Progenitor cell of endocrine pancreas (in vitro differentiated cells): ENCODE measurements around the gene LSM7. TPM values are rescaled to one million over a fixed set of nuclear protein-coding genes. Genes with fewer than 3 reads are reported as not detected.
"Not testable (repeated sequence)": the region's sequence is repeated elsewhere in the genome, so short reads cannot be mapped to it uniquely, and the experiment has no call there.

ENCODE experiments used
- DNase-seq: peaks from one replicate; pipeline ENCODE4 v3.0.0; 2021; ENCODE audit warnings: low spot score; ENCODE audit not compliant: unreplicated experiment
- H3K27ac Mint-ChIP-seq: 2 replicates; pipeline ENCODE4 v1.8.0; 2021; ENCODE audit warnings: mild to moderate bottlenecking, moderate library complexity, mixed read lengths
- H3K27me3 Mint-ChIP-seq: 2 replicates; pipeline ENCODE4 v1.8.0; 2021; ENCODE audit warnings: mixed read lengths
- H3K36me3 Mint-ChIP-seq: 2 replicates; pipeline ENCODE4 v1.8.0; 2022; ENCODE audit warnings: mixed read lengths; ENCODE audit not compliant: insufficient read depth
- H3K4me1 Mint-ChIP-seq: 2 replicates; pipeline ENCODE4 v1.8.0; 2021; ENCODE audit warnings: low read depth, mixed read lengths
- H3K4me3 Mint-ChIP-seq: 2 replicates; pipeline ENCODE4 v1.8.0; 2021; ENCODE audit warnings: low read depth, mild to moderate bottlenecking, moderate library complexity, mixed read lengths
- H3K9me3 Mint-ChIP-seq: 2 replicates; pipeline ENCODE4 v1.8.0; 2021; ENCODE audit warnings: low read depth, mixed read lengths
- CTCF ChIP-seq: fragments of 200-600 bp; sonication (generic); IDR thresholded peaks from one replicate; pipeline ENCODE4 v1.5.0; 2021; ENCODE audit warnings: antibody characterized with exemption, mild to moderate bottlenecking; ENCODE audit not compliant: unreplicated experiment
- total RNA-seq: library from RNA; stranded (reverse); gene quantifications from 2 replicates; pipeline ENCODE4 v1.2.1, GENCODE V29; 2021

Gene LSM7
- total RNA-seq, 1 donor from 2014 or later: 126 TPM

- H3K36me3 Mint-ChIP-seq: no peaks in the 10 kb centered on the region
- DNase-seq: no peak
- TF ChIP-seq CTCF: no peak
- H3K9me3 Mint-ChIP-seq: no peaks in the 10 kb centered on the region
- no peak overlapping the region for H3K4me3 Mint-ChIP-seq
- no peak overlapping the region for H3K27ac Mint-ChIP-seq
- peaks cover 4% of the 10 kb centered on the region for H3K4me1 Mint-ChIP-seq
- H3K27me3 Mint-ChIP-seq: peaks cover 47% of the 10 kb centered on the region
These were observed 44.4 kb downstream of the LSM7 start for GRCh38 chr19:2283835-2284507.

- no peak for TF ChIP-seq CTCF
- H3K27ac Mint-ChIP-seq: no peak overlapping the region
- DNase-seq: no peak
- H3K9me3 Mint-ChIP-seq: no peaks in the 10 kb centered on the region
- H3K4me1 Mint-ChIP-seq: peaks cover 2% of the 10 kb centered on the region
- peaks cover 36% of the 10 kb centered on the region for H3K27me3 Mint-ChIP-seq
- no peaks in the 10 kb centered on the region for H3K36me3 Mint-ChIP-seq
- no peak overlapping the region for H3K4me3 Mint-ChIP-seq
These were observed 45.5 kb downstream of the LSM7 start for GRCh38 chr19:2282862-2283237.

GRCh38 chr19:2282062-2282861 lies 46.1 kb downstream of the LSM7 start, which contains the start of gene PEAK3:
PEAK3 (minus strand) TSS chr19:2282175; CDS start chr19:2280931, 1,244 bp downstream.
- no peak for TF ChIP-seq CTCF
- H3K4me3 Mint-ChIP-seq: no peak within 1 kb of the TSS
- H3K36me3 Mint-ChIP-seq: no peaks in the 10 kb centered on the region
- no peaks in the 10 kb centered on the region for H3K9me3 Mint-ChIP-seq
- no peak for DNase-seq
- H3K27ac Mint-ChIP-seq: no peak within 1 kb of the TSS
- peaks cover 30% of the 10 kb centered on the region for H3K27me3 Mint-ChIP-seq
- H3K4me1 Mint-ChIP-seq: peaks cover 2% of the 10 kb centered on the region

GRCh38 chr19:2281265-2282061 lies 46.9 kb downstream of the LSM7 start:
- not testable (repeated sequence) for H3K4me3 Mint-ChIP-seq, H3K36me3 Mint-ChIP-seq, H3K4me1 Mint-ChIP-seq, H3K9me3 Mint-ChIP-seq, H3K27ac Mint-ChIP-seq, DNase-seq
- peaks cover 26% of the 10 kb centered on the region for H3K27me3 Mint-ChIP-seq

- no peak overlapping the region for H3K27ac Mint-ChIP-seq
- no peak overlapping the region for H3K4me3 Mint-ChIP-seq
- H3K36me3 Mint-ChIP-seq: peaks cover 2% of the 10 kb centered on the region
- peaks cover 2% of the 10 kb centered on the region for H3K4me1 Mint-ChIP-seq
- TF ChIP-seq CTCF: no peak
- H3K9me3 Mint-ChIP-seq: no peaks in the 10 kb centered on the region
- peaks cover 21% of the 10 kb centered on the region for H3K27me3 Mint-ChIP-seq
- DNase-seq: no peak
These were observed 47.6 kb downstream of the LSM7 start for GRCh38 chr19:2280633-2281264.
